Melanocyte of skin (primary cell): Measurements from ENCODE around the gene CCNJL. TPM values are rescaled to one million over a fixed set of nuclear protein-coding genes. Genes with fewer than 3 reads are reported as not detected.

ENCODE experiments used
- small RNA-seq, 2 donors: library from RNA; depleted of rRNA; stranded (forward); fragments of <200 nt; gene quantifications; one replicate each; pipeline ENCODE3, GENCODE V24; 2012
- total RNA-seq, 2 donors: library from RNA; depleted of rRNA; stranded (reverse); fragments of >200 nt; gene quantifications; 2 replicates each; pipeline ENCODE4 v1.2.3, GENCODE V29; 2012

The CCNJL gene, protein sequence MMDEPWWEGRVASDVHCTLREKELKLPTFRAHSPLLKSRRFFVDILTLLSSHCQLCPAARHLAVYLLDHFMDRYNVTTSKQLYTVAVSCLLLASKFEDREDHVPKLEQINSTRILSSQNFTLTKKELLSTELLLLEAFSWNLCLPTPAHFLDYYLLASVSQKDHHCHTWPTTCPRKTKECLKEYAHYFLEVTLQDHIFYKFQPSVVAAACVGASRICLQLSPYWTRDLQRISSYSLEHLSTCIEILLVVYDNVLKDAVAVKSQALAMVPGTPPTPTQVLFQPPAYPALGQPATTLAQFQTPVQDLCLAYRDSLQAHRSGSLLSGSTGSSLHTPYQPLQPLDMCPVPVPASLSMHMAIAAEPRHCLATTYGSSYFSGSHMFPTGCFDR
- 1 to 10 TPM; 4.5 to 8.7 TPM for total RNA-seq

DNA sequence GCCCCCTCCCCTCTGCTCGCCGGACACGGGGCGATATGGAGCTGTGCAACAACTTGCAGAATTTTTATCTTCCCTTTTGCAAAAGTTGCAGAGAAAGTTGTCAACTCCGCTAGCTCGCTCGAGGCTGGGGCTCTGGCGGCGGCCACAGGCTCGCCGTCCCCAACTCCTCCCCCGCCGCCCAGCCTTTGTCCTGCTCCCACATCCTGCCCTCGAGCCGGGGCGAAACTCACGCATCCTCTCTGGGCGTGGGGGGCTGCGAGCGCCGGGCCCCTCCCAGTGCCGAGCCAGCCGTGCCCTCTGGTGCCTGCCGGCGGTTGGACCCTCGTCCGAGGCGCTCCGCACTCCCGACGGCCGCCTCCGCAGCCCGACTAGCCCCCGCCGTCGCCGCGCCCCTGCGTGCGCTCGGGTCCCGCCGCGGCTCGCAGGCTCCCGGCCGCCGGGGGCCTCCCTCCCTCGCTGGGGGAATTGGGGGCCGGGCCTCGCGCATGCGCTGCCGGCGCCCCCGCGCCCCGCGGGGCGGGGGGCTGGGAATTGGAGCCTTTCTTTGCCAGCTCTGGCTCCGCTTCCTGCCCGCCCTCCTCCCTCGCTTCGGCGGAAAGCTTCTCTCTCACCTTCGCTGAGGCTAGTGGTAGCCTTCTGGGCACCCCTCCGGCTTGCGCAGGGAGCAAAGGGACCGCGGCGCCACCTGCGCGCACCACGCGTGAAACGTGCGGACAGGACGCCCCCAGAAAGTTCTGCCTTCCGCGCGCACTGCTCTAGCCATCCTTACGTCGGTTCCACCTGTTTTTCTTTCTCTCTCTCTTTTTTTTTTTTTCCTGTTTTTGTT lies at the start of gene CCNJL:
CCNJL (minus strand) TSS at position 431 of the 826 bp plus-strand sequence. CDS start 641 bp downstream, outside the sequence.

DNA sequence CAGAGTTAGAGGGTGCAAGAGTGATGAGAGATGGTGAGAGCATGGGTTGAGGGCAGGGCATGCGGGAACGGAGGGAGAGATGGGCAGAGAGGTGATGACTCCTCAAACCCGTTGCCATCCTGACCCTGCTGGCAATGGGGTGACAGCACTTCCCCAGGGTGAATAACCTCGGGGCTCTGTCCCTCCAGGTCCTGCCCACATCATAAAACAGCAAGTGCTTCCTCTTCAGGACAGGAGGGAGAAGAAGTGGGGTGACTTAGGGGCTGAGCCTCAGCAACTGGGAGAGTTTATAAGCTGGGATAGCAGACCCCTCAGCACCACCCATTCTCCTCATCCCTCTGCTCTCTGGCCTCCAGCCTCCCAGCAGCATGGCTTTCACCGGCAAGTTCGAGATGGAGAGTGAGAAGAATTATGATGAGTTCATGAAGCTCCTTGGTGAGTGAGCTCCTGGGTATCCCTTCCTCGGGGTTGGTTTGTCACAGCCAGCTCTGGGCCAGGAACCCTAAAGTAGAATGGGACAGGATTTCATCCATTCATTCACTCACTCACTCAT lies 83.1 kb downstream of the CCNJL start, which contains the start of gene FABP6:
FABP6 (plus strand) TSS at position 317 of the 553 bp plus-strand sequence; CDS start at position 369, 52 bp downstream.

Small RNA genes lying within 50 kb of the gene (small RNA-seq; reads per million reads assigned to genes)
- 0 reads per million in 2 donors for gene AC112191.3

Other genes with a start within 250 kb of the CCNJL start
- 10 to 100 TPM; 13.3 to 13.8 TPM for gene PWWP2A, start 193.1 kb downstream of the CCNJL start, total RNA-seq
- not detected for gene FABP6, start 83.1 kb downstream of the CCNJL start, total RNA-seq
- 1 to 10 TPM in 1 of 2 donors, under 1 TPM in 1; 0.34 to 1.3 TPM for gene C1QTNF2, start 58.1 kb upstream of the CCNJL start, total RNA-seq
- gene FAM200C, start 87.5 kb upstream of the CCNJL start, total RNA-seq, result 1 to 10 TPM; 6.2 to 7.0 TPM
- gene SLU7, start 106.5 kb upstream of the CCNJL start, total RNA-seq, result 10 to 100 TPM; 46.1 to 54.9 TPM
- 100 to 1,000 TPM; 371 to 547 TPM for gene PTTG1, start 109.3 kb upstream of the CCNJL start, total RNA-seq